ENCODE data around the gene AP4S1. TPM values are rescaled to one million over a fixed set of nuclear protein-coding genes. Genes with fewer than 3 reads are reported as not detected.
"Not testable (repeated sequence)": the region's sequence is repeated elsewhere in the genome, so short reads cannot be mapped to it uniquely, and the experiment has no call there.

The AP4S1 gene
- total RNA-seq, 1 donor from 2014 or later = 1.8 TPM

DNA sequence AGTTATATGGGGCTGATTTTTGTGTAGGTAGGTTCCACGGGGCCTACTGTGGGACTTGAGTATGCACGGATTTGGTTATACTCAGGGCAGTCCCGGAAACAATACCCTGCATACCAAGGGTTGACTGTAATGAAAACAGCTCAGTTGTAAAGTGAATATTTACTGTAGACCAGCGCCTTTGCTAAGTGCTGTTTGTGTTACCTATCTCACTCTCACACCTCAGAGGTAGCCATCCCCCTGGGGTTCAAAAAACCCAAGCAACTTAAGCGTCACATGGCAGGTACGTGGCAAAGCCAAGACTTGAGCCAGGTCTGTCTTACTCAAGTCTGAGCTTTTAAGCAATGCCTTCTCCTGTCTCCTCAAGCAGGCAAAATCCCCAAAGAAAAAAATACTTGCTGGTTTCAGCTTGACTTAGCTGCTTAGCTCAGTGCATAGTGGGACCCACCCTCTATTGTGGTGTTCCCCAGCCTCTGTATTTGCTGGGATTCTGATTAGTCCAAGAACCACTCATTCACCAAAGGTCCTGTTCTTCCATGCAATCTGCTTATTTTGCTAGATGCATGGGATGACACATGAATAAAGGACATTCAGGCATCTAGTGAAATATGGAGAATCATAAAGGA is 34.9 kb downstream of the AP4S1 start:
- H3K36me3 ChIP-seq (ENCODE audit: control insufficient read depth, insufficient read depth, low read length) = no peaks in the 10 kb centered on the region
- FAIRE-seq = no peak
- H3K27me3 ChIP-seq (ENCODE audit: control insufficient read depth, insufficient read depth, low read length) = no peaks in the 10 kb centered on the region
- no peak overlapping the region for H3K4me3 ChIP-seq (ENCODE audit: low read depth, low read length)
- peak; percentile 82 for DNase-seq (ENCODE audit: low read depth)
- TF ChIP-seq, protein P1, sequence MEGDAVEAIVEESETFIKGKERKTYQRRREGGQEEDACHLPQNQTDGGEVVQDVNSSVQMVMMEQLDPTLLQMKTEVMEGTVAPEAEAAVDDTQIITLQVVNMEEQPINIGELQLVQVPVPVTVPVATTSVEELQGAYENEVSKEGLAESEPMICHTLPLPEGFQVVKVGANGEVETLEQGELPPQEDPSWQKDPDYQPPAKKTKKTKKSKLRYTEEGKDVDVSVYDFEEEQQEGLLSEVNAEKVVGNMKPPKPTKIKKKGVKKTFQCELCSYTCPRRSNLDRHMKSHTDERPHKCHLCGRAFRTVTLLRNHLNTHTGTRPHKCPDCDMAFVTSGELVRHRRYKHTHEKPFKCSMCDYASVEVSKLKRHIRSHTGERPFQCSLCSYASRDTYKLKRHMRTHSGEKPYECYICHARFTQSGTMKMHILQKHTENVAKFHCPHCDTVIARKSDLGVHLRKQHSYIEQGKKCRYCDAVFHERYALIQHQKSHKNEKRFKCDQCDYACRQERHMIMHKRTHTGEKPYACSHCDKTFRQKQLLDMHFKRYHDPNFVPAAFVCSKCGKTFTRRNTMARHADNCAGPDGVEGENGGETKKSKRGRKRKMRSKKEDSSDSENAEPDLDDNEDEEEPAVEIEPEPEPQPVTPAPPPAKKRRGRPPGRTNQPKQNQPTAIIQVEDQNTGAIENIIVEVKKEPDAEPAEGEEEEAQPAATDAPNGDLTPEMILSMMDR (IDR thresholded peaks at IDR 0.05; ENCODE audit: insufficient read depth, low read length, severe bottlenecking) = no peak

GRCh38 chr14:31062908-31063307 is 37.5 kb downstream of the AP4S1 start:
- not testable (repeated sequence) for DNase-seq (ENCODE audit: low read depth); H3K36me3 ChIP-seq (ENCODE audit: control insufficient read depth, insufficient read depth, low read length); H3K4me3 ChIP-seq (ENCODE audit: low read depth, low read length); FAIRE-seq; H3K27me3 ChIP-seq (ENCODE audit: control insufficient read depth, insufficient read depth, low read length)

GRCh38 chr14:31068235-31068634 is 42.8 kb downstream of the AP4S1 start:
- Histone ChIP-seq H3K27me3 (ENCODE audit: control insufficient read depth, insufficient read depth, low read length) (no peaks in the 10 kb centered on the region), H3K36me3 (ENCODE audit: control insufficient read depth, insufficient read depth, low read length) (no peaks in the 10 kb centered on the region), H3K4me3 (ENCODE audit: low read depth, low read length) (no peak overlapping the region)
- TF ChIP-seq, protein P1 (IDR thresholded peaks at IDR 0.05; ENCODE audit: insufficient read depth, low read length, severe bottlenecking) = no peak
- DNase-seq (ENCODE audit: low read depth) (no peak), FAIRE-seq (no peak)

DNA sequence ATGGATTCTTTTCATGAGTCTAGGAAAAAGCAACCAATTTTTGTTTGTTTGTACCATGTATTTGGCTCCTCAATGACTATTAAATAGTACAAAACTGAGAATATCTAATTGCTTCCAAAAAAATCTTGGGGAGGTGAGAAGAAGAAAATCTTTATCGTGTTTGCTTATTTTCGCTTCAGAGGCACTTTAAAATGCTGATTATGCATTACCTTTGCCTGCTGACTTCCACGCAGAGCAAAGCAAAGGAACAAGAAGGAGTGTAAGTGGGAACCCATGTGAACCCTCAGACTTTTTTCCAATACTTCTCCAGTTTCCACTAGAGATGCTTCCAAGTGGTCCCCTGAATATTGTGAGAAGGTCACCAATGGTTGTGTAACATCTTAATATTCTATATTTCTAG is 43.9 kb downstream of the AP4S1 start:
- H3K27me3 ChIP-seq (ENCODE audit: control insufficient read depth, insufficient read depth, low read length) = no peaks in the 10 kb centered on the region
- DNase-seq (ENCODE audit: low read depth) (no peak), FAIRE-seq (no peak)
- no peaks in the 10 kb centered on the region for H3K36me3 ChIP-seq (ENCODE audit: control insufficient read depth, insufficient read depth, low read length)
- H3K4me3 ChIP-seq (ENCODE audit: low read depth, low read length) = no peak overlapping the region
- TF ChIP-seq, protein P1 (IDR thresholded peaks at IDR 0.05; ENCODE audit: insufficient read depth, low read length, severe bottlenecking) = no peak

GRCh38 chr14:31070431-31070830 is 45.0 kb downstream of the AP4S1 start:
- FAIRE-seq (no peak), DNase-seq (ENCODE audit: low read depth) (peak; percentile 55)
- no peaks in the 10 kb centered on the region for H3K27me3 ChIP-seq (ENCODE audit: control insufficient read depth, insufficient read depth, low read length)
- no peak overlapping the region for H3K4me3 ChIP-seq (ENCODE audit: low read depth, low read length)
- TF ChIP-seq, protein P1 (IDR thresholded peaks at IDR 0.05; ENCODE audit: insufficient read depth, low read length, severe bottlenecking) = no peak
- H3K36me3 ChIP-seq (ENCODE audit: control insufficient read depth, insufficient read depth, low read length) = no peaks in the 10 kb centered on the region

DNA sequence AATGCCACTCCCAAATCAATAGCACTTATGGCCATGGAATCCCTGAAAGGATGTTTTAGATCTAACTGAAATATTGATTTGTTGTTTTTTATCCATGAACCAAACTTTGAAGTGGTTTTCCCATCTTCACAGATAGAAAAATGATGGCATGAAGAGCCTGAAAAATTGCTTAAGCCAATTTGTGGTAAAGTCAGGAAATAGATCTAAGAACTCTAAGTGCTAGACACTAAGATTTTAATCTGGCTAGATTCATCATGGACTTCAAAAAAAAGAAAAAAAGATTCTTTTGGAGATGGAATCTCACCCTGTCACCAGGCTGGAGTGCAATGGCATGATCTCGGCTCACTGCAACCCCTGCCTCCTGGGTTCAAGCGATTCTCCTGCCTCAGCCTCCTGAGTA is 45.7 kb downstream of the AP4S1 start:
- DNase-seq (ENCODE audit: low read depth) = no peak
- no peak for FAIRE-seq

More for the DNA sequence above, 45.7 kb downstream of the AP4S1 start:
- TF ChIP-seq, protein P1 (IDR thresholded peaks at IDR 0.05; ENCODE audit: insufficient read depth, low read length, severe bottlenecking) = no peak
- no peak overlapping the region for H3K4me3 ChIP-seq (ENCODE audit: low read depth, low read length)
- H3K36me3 ChIP-seq (ENCODE audit: control insufficient read depth, insufficient read depth, low read length) = no peaks in the 10 kb centered on the region
- no peaks in the 10 kb centered on the region for H3K27me3 ChIP-seq (ENCODE audit: control insufficient read depth, insufficient read depth, low read length)

All from bronchial epithelial cell (primary cell).